GM18907 (cell line): Measurements from ENCODE around the gene FAM228A.

Experiments
- ATAC-seq: cut with Tn5 transposase; IDR thresholded peaks from one replicate; pipeline ENCODE4 v1.9.1; 2021; ENCODE audit warnings: mild to moderate bottlenecking, moderate library complexity; ENCODE audit not compliant: unreplicated experiment

The FAM228A gene

GRCh38 chr2:24222946-24223345, 48.1 kb downstream of the FAM228A start:
- no peak for ATAC-seq

- no peak for ATAC-seq
Observed at GRCh38 chr2:24225499-24226242, 50.8 kb downstream of the FAM228A start.

DNA sequence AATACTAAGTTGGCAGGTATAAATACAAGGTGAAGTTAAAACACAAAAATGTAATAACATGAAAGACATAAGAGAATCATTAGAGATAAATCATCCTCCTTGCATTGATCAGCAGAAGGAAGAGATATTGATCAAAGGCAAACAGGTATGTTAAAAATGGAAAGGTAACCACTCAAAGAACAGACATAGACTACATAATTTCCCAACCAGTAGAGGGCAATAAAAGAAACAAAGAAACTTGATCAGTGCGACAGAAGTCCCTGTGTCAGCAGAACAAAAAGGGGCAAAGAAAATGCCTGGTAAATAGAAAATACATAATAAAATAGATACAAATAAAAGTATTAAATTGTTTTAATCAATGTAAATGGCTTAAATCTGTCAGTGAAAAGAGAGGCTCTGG, 53.6 kb downstream of the FAM228A start:
- no peak for ATAC-seq

GRCh38 chr2:24231461-24231881, 56.6 kb downstream of the FAM228A start:
- ATAC-seq, result no peak

- no peak for ATAC-seq
Observed at GRCh38 chr2:24233321-24233720, 58.5 kb downstream of the FAM228A start.

- ATAC-seq, result no peak
Observed at GRCh38 chr2:24237313-24237712, 62.5 kb downstream of the FAM228A start.

DNA sequence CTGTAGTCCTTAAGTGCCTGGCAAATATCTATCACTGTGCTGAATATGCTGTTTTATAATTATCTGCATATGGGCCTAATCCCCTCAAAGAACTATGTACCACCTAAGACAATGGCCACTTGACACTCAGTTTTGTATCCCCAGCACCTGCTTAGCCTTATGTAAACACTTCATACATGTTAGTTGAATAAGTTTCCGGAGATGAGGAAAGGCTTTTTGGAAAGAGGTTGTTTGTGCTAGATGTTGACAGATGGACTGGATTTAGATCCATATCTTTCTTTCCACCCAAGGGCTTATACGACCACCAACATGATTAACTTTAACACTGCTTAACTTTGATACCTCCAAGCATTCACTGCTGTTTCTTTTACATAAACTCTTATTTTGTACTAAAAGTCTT, 63.3 kb downstream of the FAM228A start:
- no peak for ATAC-seq

- no peak for ATAC-seq
Observed at GRCh38 chr2:24239553-24239952, 64.7 kb downstream of the FAM228A start.
